Mucosa of descending colon (tissue), 3 donors: ENCODE measurements around the gene NR4A3. TPM values are rescaled to one million over a fixed set of nuclear protein-coding genes. Genes with fewer than 3 reads are reported as not detected.

Experiments used
- ATAC-seq: fragments of 200-7000 bp; cut with Tn5 transposase; one replicate; pipeline ENCODE4 v1.9.1; 2020; ENCODE audit warnings: mild to moderate bottlenecking, moderate library complexity
- DNase-seq, 3 donors: peaks; one replicate each; pipeline ENCODE4 v3.0.0-alpha.2; 2020
- H3K36me3 ChIP-seq: fragments of 200-600 bp; one replicate; pipeline ENCODE4 v1.8.0; 2021; ENCODE audit warnings: low read depth, mild to moderate bottlenecking
- H3K4me1 ChIP-seq: fragments of 200-600 bp; one replicate; pipeline ENCODE4 v1.8.0; 2021; ENCODE audit warnings: low read depth, mild to moderate bottlenecking
- H3K4me3 ChIP-seq: fragments of 200-600 bp; one replicate; pipeline ENCODE4 v1.8.0; 2021; ENCODE audit warnings: mild to moderate bottlenecking
- H3K9me3 ChIP-seq: fragments of 200-600 bp; one replicate; pipeline ENCODE4 v1.8.0; 2021; ENCODE audit warnings: mild to moderate bottlenecking
- intact Hi-C, 2 donors: fragments of 100-400 bp; cut with DNase I in 1 of 2; cut with micrococcal nuclease in 1 of 2; formaldehyde crosslinking; loops; one replicate each; pipeline versions ENCODE4 v1.11.0 to v1.11.1; 2022; cut with DNase I, micrococcal nuclease
- total RNA-seq, 3 donors: library from RNA; stranded (reverse); fragmentation: NEBNext Ultra II Directional in 2 of 3; extraction: Animal tissue kit (Norgen Biotek cat#: 25700) in 2 of 3; gene quantifications; one replicate each; pipeline versions ENCODE4 v1.2.1 to v1.2.4, GENCODE V29; 2021 to 2023
- TF ChIP-seq, protein P1 (sequence below): fragments of 200-600 bp; IDR thresholded peaks from one replicate; pipeline ENCODE4 v1.8.0; 2022; ENCODE audit warnings: antibody characterized with exemption, mild to moderate bottlenecking
- donor health status: DM: no; HTN: no; CAD: no; lungs with moderate emphysema.
- donor health status: DM: no; HTN: no; CAD: no.
- donor health status: DM: no; HTN: yes; CAD: no.

NR4A3 gene
- total RNA-seq, 3 donors from 2014 or later: 0.51 to 25.0 (median 0.69) TPM

GRCh38 chr9:99859243-99859980 lies 37.7 kb downstream of the NR4A3 start:
- Histone ChIP-seq H3K4me1 (no peaks in the 10 kb centered on the region), H3K36me3 (no peaks in the 10 kb centered on the region), H3K4me3 (no peak overlapping the region), H3K9me3 (no peaks in the 10 kb centered on the region)
- TF ChIP-seq, protein P1, sequence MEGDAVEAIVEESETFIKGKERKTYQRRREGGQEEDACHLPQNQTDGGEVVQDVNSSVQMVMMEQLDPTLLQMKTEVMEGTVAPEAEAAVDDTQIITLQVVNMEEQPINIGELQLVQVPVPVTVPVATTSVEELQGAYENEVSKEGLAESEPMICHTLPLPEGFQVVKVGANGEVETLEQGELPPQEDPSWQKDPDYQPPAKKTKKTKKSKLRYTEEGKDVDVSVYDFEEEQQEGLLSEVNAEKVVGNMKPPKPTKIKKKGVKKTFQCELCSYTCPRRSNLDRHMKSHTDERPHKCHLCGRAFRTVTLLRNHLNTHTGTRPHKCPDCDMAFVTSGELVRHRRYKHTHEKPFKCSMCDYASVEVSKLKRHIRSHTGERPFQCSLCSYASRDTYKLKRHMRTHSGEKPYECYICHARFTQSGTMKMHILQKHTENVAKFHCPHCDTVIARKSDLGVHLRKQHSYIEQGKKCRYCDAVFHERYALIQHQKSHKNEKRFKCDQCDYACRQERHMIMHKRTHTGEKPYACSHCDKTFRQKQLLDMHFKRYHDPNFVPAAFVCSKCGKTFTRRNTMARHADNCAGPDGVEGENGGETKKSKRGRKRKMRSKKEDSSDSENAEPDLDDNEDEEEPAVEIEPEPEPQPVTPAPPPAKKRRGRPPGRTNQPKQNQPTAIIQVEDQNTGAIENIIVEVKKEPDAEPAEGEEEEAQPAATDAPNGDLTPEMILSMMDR: no peak
- no peak for DNase-seq
- no peak for ATAC-seq
- intact Hi-C loops: no loop called here

DNA sequence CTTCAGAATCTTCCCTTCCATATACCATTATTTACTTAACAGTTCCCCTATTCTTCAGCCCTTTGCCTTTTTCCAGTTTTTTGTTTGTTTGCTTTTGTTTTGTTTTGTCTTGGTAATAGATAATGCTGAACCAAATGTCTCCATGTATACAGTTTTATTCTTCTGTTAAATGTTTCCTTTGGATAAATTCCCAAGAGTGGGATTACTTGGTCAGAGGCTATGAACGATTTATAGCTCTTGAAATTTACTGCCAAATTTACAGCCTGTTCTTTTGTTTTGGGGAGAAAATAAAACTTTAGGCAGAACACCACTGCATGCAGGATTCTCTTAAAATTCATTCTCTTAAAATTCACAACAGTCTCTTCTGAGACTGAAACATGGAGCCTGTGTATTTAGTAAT lies 38.6 kb downstream of the NR4A3 start:
- intact Hi-C loops: no loop called here
- ATAC-seq: no peak
- no peak for DNase-seq
- TF ChIP-seq, protein P1: no peak
- Histone ChIP-seq H3K9me3 (no peaks in the 10 kb centered on the region), H3K4me1 (no peaks in the 10 kb centered on the region), H3K4me3 (no peak overlapping the region), H3K36me3 (no peaks in the 10 kb centered on the region)

DNA sequence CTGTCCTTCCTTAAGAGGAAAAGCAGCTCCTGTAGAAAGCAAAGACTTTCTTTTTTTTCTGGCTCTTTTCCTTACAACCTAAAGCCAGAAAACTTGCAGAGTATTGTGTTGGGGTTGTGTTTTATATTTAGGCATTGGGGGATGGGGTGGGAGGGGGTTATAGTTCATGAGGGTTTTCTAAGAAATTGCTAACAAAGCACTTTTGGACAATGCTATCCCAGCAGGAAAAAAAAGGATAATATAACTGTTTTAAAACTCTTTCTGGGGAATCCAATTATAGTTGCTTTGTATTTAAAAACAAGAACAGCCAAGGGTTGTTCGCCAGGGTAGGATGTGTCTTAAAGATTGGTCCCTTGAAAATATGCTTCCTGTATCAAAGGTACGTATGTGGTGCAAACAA lies 42.3 kb downstream of the NR4A3 start:
- H3K4me3 ChIP-seq: no peak overlapping the region
- ATAC-seq (no peak), DNase-seq (no peak)
- intact Hi-C loops: no loop called here
- TF ChIP-seq, protein P1: no peak
- no peaks in the 10 kb centered on the region for H3K36me3 ChIP-seq
- H3K9me3 ChIP-seq: no peaks in the 10 kb centered on the region
- no peaks in the 10 kb centered on the region for H3K4me1 ChIP-seq

DNA sequence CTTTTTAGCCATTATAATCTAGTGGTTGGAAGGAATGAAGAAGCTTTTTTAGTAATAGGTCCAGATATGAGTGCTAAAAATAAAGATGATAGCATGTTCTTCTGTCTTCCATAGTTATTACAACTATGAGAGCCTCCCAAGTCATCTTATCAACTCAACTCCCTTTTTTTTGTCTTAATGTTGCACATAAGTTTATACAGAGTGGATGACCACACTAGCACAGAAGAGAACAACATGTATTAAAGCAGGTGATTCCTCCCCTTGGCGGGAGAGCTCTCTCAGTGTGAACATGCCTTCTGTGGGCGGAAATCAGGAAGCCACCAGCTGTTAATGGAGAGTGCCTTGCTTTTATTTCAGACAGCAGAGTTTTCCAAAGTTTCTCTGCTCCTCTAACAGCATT lies 44.7 kb downstream of the NR4A3 start:
- TF ChIP-seq, protein P1: no peak
- Histone ChIP-seq H3K9me3 (no peaks in the 10 kb centered on the region), H3K4me1 (no peaks in the 10 kb centered on the region), H3K36me3 (no peaks in the 10 kb centered on the region), H3K4me3 (no peak overlapping the region)
- intact Hi-C loops: no loop called here
- no peak for DNase-seq
- ATAC-seq: no peak

GRCh38 chr9:99867536-99867935 lies 45.9 kb downstream of the NR4A3 start:
- intact Hi-C loops: no loop called here
- no peaks in the 10 kb centered on the region for H3K9me3 ChIP-seq
- DNase-seq: no peak
- TF ChIP-seq, protein P1: no peak
- no peaks in the 10 kb centered on the region for H3K4me1 ChIP-seq
- H3K36me3 ChIP-seq: no peaks in the 10 kb centered on the region
- no peak for ATAC-seq
- H3K4me3 ChIP-seq: no peak overlapping the region

GRCh38 chr9:99867968-99868367 lies 46.3 kb downstream of the NR4A3 start:
- TF ChIP-seq, protein P1: no peak
- ATAC-seq (no peak), DNase-seq (no peak)
- intact Hi-C loops: no loop called here
- Histone ChIP-seq H3K4me3 (no peak overlapping the region), H3K4me1 (no peaks in the 10 kb centered on the region), H3K36me3 (no peaks in the 10 kb centered on the region), H3K9me3 (no peaks in the 10 kb centered on the region)
